ENCODE results near the gene GATAD1. TPM values are rescaled to one million over a fixed set of nuclear protein-coding genes. Genes with fewer than 3 reads are reported as not detected.

Gene GATAD1
- total RNA-seq, 1 experiment from 2014 or later = 15.8 TPM

- peak overlapping the region; percentile 92 for H2AFZ ChIP-seq (ENCODE audit: low read length)
- no peaks in the 10 kb centered on the region for H3K9me3 ChIP-seq (ENCODE audit: low read length)
- CTCF ChIA-PET = interaction anchor here (0.6 to 1.9 kb wide), 2 partner anchors 14 to 42 kb away, joined by 3 to 6 read pairs; partner anchors contain the start of gene GATAD1
- H3K36me3 ChIP-seq (ENCODE audit: low read depth, low read length) = peaks cover 4% of the 10 kb centered on the region
- H3K79me2 ChIP-seq (ENCODE audit: low read length) = no peaks in the 10 kb centered on the region
- no peak overlapping the region for H3K27ac ChIP-seq (ENCODE audit: low read length)
- H3F3A ChIP-seq (ENCODE audit: low read length, unreplicated experiment) = no peaks in the 10 kb centered on the region
- H4K20me1 ChIP-seq (ENCODE audit: low read length) = no peaks in the 10 kb centered on the region
- POLR2A ChIA-PET (ENCODE audit: unreplicated experiment) = no interaction called here
- H3K9ac ChIP-seq (ENCODE audit: low read length) = no peak overlapping the region
- H3K4me1 ChIP-seq (ENCODE audit: insufficient read depth, low read length) = peaks cover 23% of the 10 kb centered on the region
- H3K4me2 ChIP-seq (ENCODE audit: low read length) = peak overlapping the region; percentile 41; the same call in 1 of the 2 replicates
- intact Hi-C loops (cut with micrococcal nuclease) = no loop called here
- TF ChIP-seq EZH2 (IDR thresholded peaks at IDR 0.05; ENCODE audit: low read length, unreplicated experiment) (no peak), CTCF (conservative IDR thresholded peaks at IDR 0.05; ENCODE audit: low read depth, low read length) (peak; percentile 83), EZH2phosphoT487 (IDR thresholded peaks at IDR 0.05; ENCODE audit: borderline replicate concordance, low read length) (no peak)
- no peaks in the 10 kb centered on the region for H3K9me2 ChIP-seq (replicated peaks; ENCODE audit: low read length)
- H3K27me3 ChIP-seq (ENCODE audit: low read length) = no peaks in the 10 kb centered on the region
- peak; percentile 61 for DNase-seq
- peak; percentile 71 for ATAC-seq
- H3K4me3 ChIP-seq (ENCODE audit: low read length) = no peak overlapping the region
- BruUV-seq (replicated peaks) = no TSS peak
Observed at GRCh38 chr7:92461027-92462003, 14.0 kb downstream of the GATAD1 start.

DNA sequence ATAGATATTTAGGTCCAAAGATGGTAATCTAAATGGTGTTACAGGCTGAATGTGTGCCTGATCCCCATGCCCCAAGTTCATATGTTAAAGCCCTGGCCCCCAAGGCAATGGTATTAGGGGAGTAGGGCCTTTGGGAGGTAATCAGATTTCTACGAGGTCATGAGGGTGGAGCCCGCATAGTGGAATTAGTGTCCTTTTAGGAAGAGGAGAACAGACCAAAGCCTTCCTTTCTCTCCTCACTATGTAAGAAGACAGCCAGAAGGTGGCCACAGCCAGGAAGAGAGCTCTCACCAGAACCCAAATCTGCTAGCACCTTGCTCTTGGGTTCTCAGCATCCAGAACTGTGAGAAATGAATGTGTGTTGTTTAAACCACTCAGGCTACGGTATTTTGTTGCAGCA, 15.3 kb downstream of the GATAD1 start:
- Histone ChIP-seq H3K9me3 (ENCODE audit: low read length) (no peaks in the 10 kb centered on the region), H3F3A (ENCODE audit: low read length, unreplicated experiment) (no peaks in the 10 kb centered on the region), H3K79me2 (ENCODE audit: low read length) (no peaks in the 10 kb centered on the region), H3K4me1 (ENCODE audit: insufficient read depth, low read length) (peaks cover 23% of the 10 kb centered on the region), H3K9ac (ENCODE audit: low read length) (no peak overlapping the region), H3K36me3 (ENCODE audit: low read depth, low read length) (no peaks in the 10 kb centered on the region), H3K9me2 (replicated peaks; ENCODE audit: low read length) (no peaks in the 10 kb centered on the region), H3K27ac (ENCODE audit: low read length) (no peak overlapping the region), H2AFZ (ENCODE audit: low read length) (no peak overlapping the region), H3K27me3 (ENCODE audit: low read length) (no peaks in the 10 kb centered on the region), H4K20me1 (ENCODE audit: low read length) (no peaks in the 10 kb centered on the region), H3K4me2 (ENCODE audit: low read length) (no peak overlapping the region), H3K4me3 (ENCODE audit: low read length) (no peak overlapping the region)
- TF ChIP-seq EZH2 (IDR thresholded peaks at IDR 0.05; ENCODE audit: low read length, unreplicated experiment) (no peak), EZH2phosphoT487 (IDR thresholded peaks at IDR 0.05; ENCODE audit: borderline replicate concordance, low read length) (no peak), CTCF (conservative IDR thresholded peaks at IDR 0.05; ENCODE audit: low read depth, low read length) (no peak)
- intact Hi-C loops (cut with micrococcal nuclease) = no loop called here
- ATAC-seq (no peak), DNase-seq (no peak)
- BruUV-seq (replicated peaks) = no TSS peak
- CTCF ChIA-PET = no interaction called here
- POLR2A ChIA-PET (ENCODE audit: unreplicated experiment) = no interaction called here

- Histone ChIP-seq H3K27ac (ENCODE audit: low read length) (no peak overlapping the region), H3K9ac (ENCODE audit: low read length) (no peak overlapping the region), H3K4me1 (ENCODE audit: insufficient read depth, low read length) (peaks cover 20% of the 10 kb centered on the region), H3K27me3 (ENCODE audit: low read length) (no peaks in the 10 kb centered on the region), H3K9me3 (ENCODE audit: low read length) (no peaks in the 10 kb centered on the region), H2AFZ (ENCODE audit: low read length) (no peak overlapping the region), H3K4me3 (ENCODE audit: low read length) (no peak overlapping the region), H3K4me2 (ENCODE audit: low read length) (no peak overlapping the region), H3F3A (ENCODE audit: low read length, unreplicated experiment) (no peaks in the 10 kb centered on the region), H4K20me1 (ENCODE audit: low read length) (no peaks in the 10 kb centered on the region), H3K36me3 (ENCODE audit: low read depth, low read length) (no peaks in the 10 kb centered on the region), H3K9me2 (replicated peaks; ENCODE audit: low read length) (no peaks in the 10 kb centered on the region), H3K79me2 (ENCODE audit: low read length) (no peaks in the 10 kb centered on the region)
- TF ChIP-seq EZH2 (IDR thresholded peaks at IDR 0.05; ENCODE audit: low read length, unreplicated experiment) (no peak), EZH2phosphoT487 (IDR thresholded peaks at IDR 0.05; ENCODE audit: borderline replicate concordance, low read length) (no peak), CTCF (conservative IDR thresholded peaks at IDR 0.05; ENCODE audit: low read depth, low read length) (no peak)
- POLR2A ChIA-PET (ENCODE audit: unreplicated experiment) = no interaction called here
- CTCF ChIA-PET = no interaction called here
- intact Hi-C loops (cut with micrococcal nuclease) = no loop called here
- DNase-seq = no peak
- BruUV-seq (replicated peaks) = no TSS peak
- no peak for ATAC-seq
Observed at GRCh38 chr7:92464515-92464914, 17.2 kb downstream of the GATAD1 start.
